Left lung (tissue), 10 donors: ENCODE results near the gene EIF4G3. TPM values are rescaled to one million over a fixed set of nuclear protein-coding genes. Genes with fewer than 3 reads are reported as not detected.

Experiments
- ATAC-seq: fragments of 200-7000 bp; cut with Tn5 transposase; one replicate; pipeline ENCODE4 v1.9.1; 2020; ENCODE audit warnings: moderate library complexity
- DNase-seq, 4 donors: peaks; one replicate each; pipeline ENCODE4 v3.0.0-alpha.2; 2013 to 2020
- H3K27ac ChIP-seq, 2 donors: fragments of 200-600 bp; sonication (generic) in 1 of 2; one replicate each; pipeline versions ENCODE4 v1.5.0 to v1.8.0; 2020 to 2021
- H3K27me3 ChIP-seq, 2 donors: fragments of 200-600 bp; sonication (generic) in 1 of 2; one replicate each; pipeline versions ENCODE4 v1.5.0 to v1.8.0; 2020 to 2021
- H3K36me3 ChIP-seq, 2 donors: fragments of 200-600 bp; sonication (generic) in 1 of 2; one replicate each; pipeline versions ENCODE4 v1.5.0 to v1.8.0; 2020 to 2021
- H3K4me1 ChIP-seq, 2 donors: fragments of 200-600 bp; one replicate each; pipeline ENCODE4 v1.8.0; 2021
- H3K4me3 ChIP-seq, 2 donors: fragments of 200-600 bp; sonication (generic) in 1 of 2; one replicate each; pipeline versions ENCODE4 v1.5.0 to v1.8.0; 2020 to 2021; ENCODE audit warnings: mild to moderate bottlenecking in 1 of 2
- H3K9me3 ChIP-seq, 2 donors: fragments of 200-600 bp; sonication (generic) in 1 of 2; one replicate each; pipeline versions ENCODE4 v1.5.0 to v1.8.0; 2020 to 2021
- CTCF ChIP-seq, 2 donors: fragments of 200-600 bp; sonication (generic) in 1 of 2; IDR thresholded peaks; one replicate each; pipeline versions ENCODE4 v1.5.0 to v1.8.0; 2021; ENCODE audit warnings: antibody characterized with exemption in 2 of 2
- intact Hi-C, 2 donors: fragments of 100-400 bp; cut with DNase I; formaldehyde crosslinking; loops; one replicate each; pipeline versions ENCODE4 v1.11.2 to v1.14.2; 2022
- polyA plus RNA-seq, 6 donors: library from polyadenylated mRNA; unstranded; fragments of 120-200 nt; gene quantifications; one replicate each; pipeline ENCODE4 v1.2.1, GENCODE V29; 2013; ENCODE audit not compliant: insufficient read length in 6 of 6
- total RNA-seq, 2 donors: library from RNA; stranded (reverse); fragmentation: NEBNext Ultra II Directional; extraction: Animal tissue kit (Norgen Biotek cat#: 25700); gene quantifications; one replicate each; pipeline ENCODE4 v1.2.1, GENCODE V29; 2021
- donor health status: DM: no; HTN: yes; CAD: no.
- donor health status: DM: no; HTN: no; CAD: no.

EIF4G3 gene
- total and polyA plus RNA-seq, 8 donors, result 54.6 to 67.9 (median 61.7) TPM

DNA sequence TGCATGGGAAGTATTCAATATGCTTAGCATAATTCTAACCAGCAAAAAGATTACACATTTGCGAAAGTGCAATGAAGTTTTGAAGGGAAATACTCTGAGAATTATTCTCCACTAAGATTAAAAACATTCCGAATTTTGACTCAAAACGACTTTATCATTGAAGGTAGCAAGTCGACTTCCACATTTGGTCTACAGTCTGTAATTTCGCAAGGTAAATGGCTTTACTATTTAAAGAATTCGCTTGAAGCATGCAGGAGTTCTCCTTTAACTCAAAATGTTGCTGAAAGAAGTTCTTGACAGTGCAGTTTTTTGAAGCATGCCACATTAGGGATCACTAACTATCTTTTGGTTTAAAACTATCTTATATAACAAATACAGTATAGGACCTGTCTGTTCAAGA is 228.6 kb downstream of the EIF4G3 start:
- TF ChIP-seq CTCF (IDR thresholded peaks at IDR 0.05), result no peak
- H3K27me3 ChIP-seq, result no peaks in the 10 kb centered on the region
- H3K4me3 ChIP-seq, result no peak overlapping the region
- H3K27ac ChIP-seq, result no peak overlapping the region
- DNase-seq, result no peak
- H3K9me3 ChIP-seq, result no peaks in the 10 kb centered on the region
- no peak for ATAC-seq
- peaks cover 0 to 13% of the 10 kb centered on the region in 2 donors for H3K36me3 ChIP-seq
- intact Hi-C loops, result no loop called here
- peaks cover 0 to 17% of the 10 kb centered on the region in 2 donors for H3K4me1 ChIP-seq

DNA sequence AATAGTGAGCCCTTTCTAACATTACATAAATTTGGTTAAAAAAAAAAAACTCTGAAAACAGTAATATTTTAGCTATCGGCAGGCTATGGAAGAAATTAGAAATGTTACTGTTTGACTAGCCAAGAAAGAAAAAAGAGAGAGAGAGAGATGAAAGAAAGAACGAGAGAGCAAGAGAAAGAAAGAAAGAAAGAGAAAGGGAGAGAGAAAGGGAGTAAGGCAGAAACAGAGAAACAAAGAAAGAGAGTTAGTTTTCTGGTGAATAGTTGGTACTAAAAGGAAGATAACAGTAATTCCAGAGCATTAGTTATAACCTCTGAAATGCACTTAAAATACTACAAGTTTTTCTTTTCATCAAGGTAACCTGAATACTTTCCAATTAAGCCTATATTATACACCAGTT is 229.3 kb downstream of the EIF4G3 start:
- intact Hi-C loops, result no loop called here
- no peaks in the 10 kb centered on the region for H3K9me3 ChIP-seq
- ATAC-seq (no peak), DNase-seq (no peak)
- peaks cover 0 to 17% of the 10 kb centered on the region in 2 donors for H3K4me1 ChIP-seq
- H3K36me3 ChIP-seq, result peaks cover 0 to 11% of the 10 kb centered on the region in 2 donors
- H3K4me3 ChIP-seq, result no peak overlapping the region
- TF ChIP-seq CTCF (IDR thresholded peaks at IDR 0.05), result no peak
- H3K27ac ChIP-seq, result no peak overlapping the region
- no peaks in the 10 kb centered on the region for H3K27me3 ChIP-seq

GRCh38 chr1:20936621-20937020 is 240.1 kb downstream of the EIF4G3 start:
- intact Hi-C loops, result no loop called here

GRCh38 chr1:20936216-20936615 is 240.5 kb downstream of the EIF4G3 start:
- Histone ChIP-seq H3K4me1 (no peaks in the 10 kb centered on the region), H3K27me3 (no peaks in the 10 kb centered on the region), H3K27ac (no peak overlapping the region), H3K36me3 (peaks cover 0 to 11% of the 10 kb centered on the region in 2 donors), H3K4me3 (no peak overlapping the region), H3K9me3 (no peaks in the 10 kb centered on the region)
- intact Hi-C loops, result no loop called here
- no peak for ATAC-seq
- TF ChIP-seq CTCF (IDR thresholded peaks at IDR 0.05), result no peak
- no peak for DNase-seq

More at GRCh38 chr1:20936621-20937020, 240.1 kb downstream of the EIF4G3 start:
- H3K9me3 ChIP-seq, result no peaks in the 10 kb centered on the region
- DNase-seq, result no peak
- peaks cover 0 to 15% of the 10 kb centered on the region in 2 donors for H3K36me3 ChIP-seq
- H3K4me1 ChIP-seq, result no peaks in the 10 kb centered on the region
- H3K27me3 ChIP-seq, result no peaks in the 10 kb centered on the region
- H3K4me3 ChIP-seq, result no peak overlapping the region
- TF ChIP-seq CTCF (IDR thresholded peaks at IDR 0.05), result no peak
- no peak for ATAC-seq
- H3K27ac ChIP-seq, result no peak overlapping the region

DNA sequence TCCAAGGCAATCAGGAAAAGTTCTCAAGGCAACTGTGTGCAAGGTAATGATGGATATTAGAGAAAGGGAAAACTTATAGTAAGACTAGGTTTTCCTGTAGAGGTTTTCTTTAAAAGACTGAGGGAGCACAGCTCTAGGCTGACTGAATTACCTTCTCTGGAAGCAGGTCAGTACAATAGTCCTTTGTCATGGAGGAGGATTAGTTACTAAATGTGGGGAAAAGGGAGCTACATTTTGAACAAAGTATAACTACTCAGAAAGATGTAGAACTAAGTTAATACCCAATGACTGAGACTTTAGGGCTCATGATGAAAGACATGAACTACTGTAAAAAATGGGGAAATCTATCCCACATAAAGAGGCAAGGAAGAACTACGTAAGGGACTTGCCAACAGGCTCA is 241.0 kb downstream of the EIF4G3 start:
- TF ChIP-seq CTCF (IDR thresholded peaks at IDR 0.05), result no peak
- H3K27me3 ChIP-seq, result no peaks in the 10 kb centered on the region
- no peak for ATAC-seq

More for the DNA sequence above, 241.0 kb downstream of the EIF4G3 start:
- H3K4me1 ChIP-seq, result no peaks in the 10 kb centered on the region
- peaks cover 0 to 6% of the 10 kb centered on the region in 2 donors for H3K36me3 ChIP-seq
- intact Hi-C loops, result no loop called here
- no peaks in the 10 kb centered on the region for H3K9me3 ChIP-seq
- H3K27ac ChIP-seq, result no peak overlapping the region
- no peak for DNase-seq
- H3K4me3 ChIP-seq, result no peak overlapping the region
